Prostate gland (tissue), 2 donors: ENCODE measurements around the gene ATP7B.

Experiments used
- POLR2AphosphoS5 ChIP-seq: sonication (generic); formaldehyde crosslinking; IDR thresholded peaks from one replicate; pipeline ENCODE4 v1.6.1; 2017; ENCODE audit warnings: antibody characterized with exemption
- TF ChIP-seq, protein P1 (sequence below), 4 experiments: fragments of 200-600 bp in 2 of 4; fragments of 450-650 bp in 2 of 4; sonication (generic) in 2 of 4; IDR thresholded peaks; 1 replicate in 3 of 4; 2 replicates in 1 of 4; pipeline ENCODE4 v1.5.1; 2016 to 2019; ENCODE audit warnings: antibody characterized with exemption in 4 of 4, mild to moderate bottlenecking in 2 of 4, moderate library complexity in 2 of 4

DNA sequence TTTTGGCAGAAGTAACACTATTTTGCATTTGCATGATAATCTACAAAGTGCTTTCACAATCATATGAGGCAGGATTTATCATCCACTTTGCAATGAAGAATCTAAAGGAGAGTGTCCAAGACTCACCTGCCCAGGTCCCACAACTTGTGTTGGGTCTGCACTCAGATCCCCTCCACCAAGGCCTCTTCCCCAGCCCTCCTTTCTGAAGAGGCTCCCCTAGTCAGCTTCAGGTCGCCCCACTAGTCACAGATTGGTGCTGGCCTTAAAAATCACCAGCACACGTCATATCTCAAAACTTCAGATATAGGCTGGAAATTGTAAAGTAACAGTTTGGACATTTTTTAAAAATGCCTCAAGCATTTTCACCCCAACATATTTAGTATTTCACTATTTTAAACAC lies 17.5 kb downstream of the ATP7B start:
- TF ChIP-seq, protein P1, sequence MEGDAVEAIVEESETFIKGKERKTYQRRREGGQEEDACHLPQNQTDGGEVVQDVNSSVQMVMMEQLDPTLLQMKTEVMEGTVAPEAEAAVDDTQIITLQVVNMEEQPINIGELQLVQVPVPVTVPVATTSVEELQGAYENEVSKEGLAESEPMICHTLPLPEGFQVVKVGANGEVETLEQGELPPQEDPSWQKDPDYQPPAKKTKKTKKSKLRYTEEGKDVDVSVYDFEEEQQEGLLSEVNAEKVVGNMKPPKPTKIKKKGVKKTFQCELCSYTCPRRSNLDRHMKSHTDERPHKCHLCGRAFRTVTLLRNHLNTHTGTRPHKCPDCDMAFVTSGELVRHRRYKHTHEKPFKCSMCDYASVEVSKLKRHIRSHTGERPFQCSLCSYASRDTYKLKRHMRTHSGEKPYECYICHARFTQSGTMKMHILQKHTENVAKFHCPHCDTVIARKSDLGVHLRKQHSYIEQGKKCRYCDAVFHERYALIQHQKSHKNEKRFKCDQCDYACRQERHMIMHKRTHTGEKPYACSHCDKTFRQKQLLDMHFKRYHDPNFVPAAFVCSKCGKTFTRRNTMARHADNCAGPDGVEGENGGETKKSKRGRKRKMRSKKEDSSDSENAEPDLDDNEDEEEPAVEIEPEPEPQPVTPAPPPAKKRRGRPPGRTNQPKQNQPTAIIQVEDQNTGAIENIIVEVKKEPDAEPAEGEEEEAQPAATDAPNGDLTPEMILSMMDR (IDR thresholded peaks at IDR 0.05), result no peak
- TF ChIP-seq POLR2AphosphoS5, result no peak
